OCI-LY1 (cell line): Measurements from ENCODE around the gene INSL4.

Source experiments
- H2AFZ ChIP-seq: fragments of 200-600 bp; sonication (generic), shearing (Covaris generic); 2 replicates; pipeline ENCODE4 v1.6.0; 2014; ENCODE audit warnings: antibody characterized with exemption, mild to moderate bottlenecking, low read length
- H3F3A ChIP-seq: fragments of 200-600 bp; sonication (generic), shearing (Covaris generic); 2 replicates; pipeline ENCODE4 v1.6.0; 2014; ENCODE audit warnings: mild to moderate bottlenecking, antibody characterized with exemption, low read length, moderate library complexity; ENCODE audit not compliant: insufficient read depth
- H3K27ac ChIP-seq: fragments of 200-600 bp; sonication (generic); 2 replicates; pipeline ENCODE4 v1.5.1; 2014; ENCODE audit warnings: low read length, mixed run types, mild to moderate bottlenecking, low read depth; ENCODE audit not compliant: poor library complexity, severe bottlenecking
- H3K27me3 ChIP-seq: fragments of 200-600 bp; sonication (generic); 2 replicates; pipeline ENCODE4 v1.6.0; 2014; ENCODE audit warnings: antibody characterized with exemption, mild to moderate bottlenecking, low read length, moderate library complexity; ENCODE audit not compliant: insufficient read depth
- H3K36me3 ChIP-seq: fragments of 200-600 bp; sonication (generic); 2 replicates; pipeline ENCODE4 v1.6.1; 2014; ENCODE audit warnings: mild to moderate bottlenecking, antibody characterized with exemption, low read length, moderate library complexity, mixed read lengths; ENCODE audit not compliant: insufficient read depth
- H3K4me1 ChIP-seq: fragments of 200-600 bp; sonication (generic); 2 replicates; pipeline ENCODE4 v1.5.1; 2014; ENCODE audit warnings: mild to moderate bottlenecking, low read length, moderate library complexity; ENCODE audit not compliant: insufficient read depth, severe bottlenecking
- H3K4me2 ChIP-seq: fragments of 200-600 bp; sonication (generic), shearing (Covaris generic); 2 replicates; pipeline ENCODE4 v1.6.1; 2014; ENCODE audit warnings: low read length
- H3K4me3 ChIP-seq: fragments of 200-600 bp; sonication (generic); 2 replicates; pipeline ENCODE4 v1.5.1; 2014; ENCODE audit warnings: low read length, low read depth, mild to moderate bottlenecking, mixed read lengths; ENCODE audit not compliant: poor library complexity, severe bottlenecking
- H3K79me2 ChIP-seq: fragments of 200-600 bp; shearing (Covaris generic); 2 replicates; pipeline ENCODE4 v1.6.1; 2016; ENCODE audit warnings: mixed run types, low read length, mixed read lengths; ENCODE audit not compliant: insufficient read depth
- H3K9ac ChIP-seq: fragments of 200-600 bp; sonication (generic), shearing (Covaris generic); 2 replicates; pipeline ENCODE4 v1.6.1; 2014; ENCODE audit warnings: mild to moderate bottlenecking, low read length, mixed read lengths
- H3K9me2 ChIP-seq: fragments of 200-600 bp; sonication (generic), shearing (Covaris generic); 2 replicates; pipeline ENCODE4 v1.6.1; 2014; ENCODE audit warnings: low read depth, mild to moderate bottlenecking, low read length, mixed read lengths
- H3K9me3 ChIP-seq: fragments of 200-600 bp; shearing (Covaris generic); 2 replicates; pipeline ENCODE4 v1.6.1; 2014; ENCODE audit warnings: low read length, mixed read lengths
- H4K20me1 ChIP-seq: fragments of 200-600 bp; sonication (generic), shearing (Covaris generic); 2 replicates; pipeline ENCODE4 v1.6.0; 2016; ENCODE audit warnings: mild to moderate bottlenecking, low read length; ENCODE audit not compliant: insufficient read depth
- CTCF ChIP-seq: fragments of 200-600 bp; sonication (generic), shearing (Covaris generic); IDR thresholded peaks from 2 replicates; pipeline ENCODE4 v1.5.1; 2017; ENCODE audit warnings: mild to moderate bottlenecking, antibody characterized with exemption, low read length, moderate library complexity, mixed read lengths
- EZH2 ChIP-seq: fragments of 200-600 bp; sonication (generic), shearing (Covaris generic); IDR thresholded peaks from 2 replicates; pipeline ENCODE4 v1.8.0; 2017; ENCODE audit warnings: borderline replicate concordance, mixed run types, mild to moderate bottlenecking, antibody characterized with exemption, low read length, moderate library complexity, mixed read lengths

INSL4 gene

GRCh38 chr9:5193345-5193744 is 37.9 kb upstream of the INSL4 start:
- no peak overlapping the region for H3K27ac ChIP-seq
- no peak overlapping the region for H3K4me3 ChIP-seq
- TF ChIP-seq EZH2, result no peak
- no peak for TF ChIP-seq CTCF
- no peaks in the 10 kb centered on the region for H3K27me3 ChIP-seq
- H3K9ac ChIP-seq, result no peak overlapping the region
- no peaks in the 10 kb centered on the region for H3K36me3 ChIP-seq
- peaks cover 2% of the 10 kb centered on the region for H3K4me1 ChIP-seq
- H3K4me2 ChIP-seq, result no peak overlapping the region
- H3K79me2 ChIP-seq, result no peaks in the 10 kb centered on the region
- no peaks in the 10 kb centered on the region for H4K20me1 ChIP-seq
- peaks cover 5% of the 10 kb centered on the region; the same call in 1 of the 2 replicates for H3K9me3 ChIP-seq
- no peak overlapping the region for H2AFZ ChIP-seq
- no peaks in the 10 kb centered on the region for H3K9me2 ChIP-seq
- no peaks in the 10 kb centered on the region for H3F3A ChIP-seq

GRCh38 chr9:5195463-5195862 is 35.8 kb upstream of the INSL4 start:
- Histone ChIP-seq H3K9me3 (peaks cover 6% of the 10 kb centered on the region; the same call in 1 of the 2 replicates), H3K4me1 (no peaks in the 10 kb centered on the region), H3K4me3 (no peak overlapping the region), H2AFZ (no peak overlapping the region), H3K27me3 (no peaks in the 10 kb centered on the region), H3K27ac (no peak overlapping the region), H3F3A (no peaks in the 10 kb centered on the region), H4K20me1 (no peaks in the 10 kb centered on the region), H3K9ac (no peak overlapping the region), H3K79me2 (no peaks in the 10 kb centered on the region), H3K9me2 (no peaks in the 10 kb centered on the region), H3K4me2 (no peak overlapping the region), H3K36me3 (no peaks in the 10 kb centered on the region)
- TF ChIP-seq EZH2 (no peak), CTCF (no peak)

- H3K27me3 ChIP-seq, result no peaks in the 10 kb centered on the region
- TF ChIP-seq CTCF (no peak), EZH2 (no peak)
- H4K20me1 ChIP-seq, result no peaks in the 10 kb centered on the region
- H3K79me2 ChIP-seq, result no peaks in the 10 kb centered on the region
- no peak overlapping the region for H3K4me2 ChIP-seq
- H3F3A ChIP-seq, result no peaks in the 10 kb centered on the region
- H3K36me3 ChIP-seq, result no peaks in the 10 kb centered on the region
- no peak overlapping the region for H3K27ac ChIP-seq
- H2AFZ ChIP-seq, result no peak overlapping the region
- no peaks in the 10 kb centered on the region for H3K4me1 ChIP-seq
- H3K9ac ChIP-seq, result no peak overlapping the region
- no peak overlapping the region for H3K4me3 ChIP-seq
- no peaks in the 10 kb centered on the region for H3K9me2 ChIP-seq
- no peaks in the 10 kb centered on the region for H3K9me3 ChIP-seq
Measured at GRCh38 chr9:5205071-5205470, 26.1 kb upstream of the INSL4 start.
